ENCODE measurements around the gene BEND3.

DNA sequence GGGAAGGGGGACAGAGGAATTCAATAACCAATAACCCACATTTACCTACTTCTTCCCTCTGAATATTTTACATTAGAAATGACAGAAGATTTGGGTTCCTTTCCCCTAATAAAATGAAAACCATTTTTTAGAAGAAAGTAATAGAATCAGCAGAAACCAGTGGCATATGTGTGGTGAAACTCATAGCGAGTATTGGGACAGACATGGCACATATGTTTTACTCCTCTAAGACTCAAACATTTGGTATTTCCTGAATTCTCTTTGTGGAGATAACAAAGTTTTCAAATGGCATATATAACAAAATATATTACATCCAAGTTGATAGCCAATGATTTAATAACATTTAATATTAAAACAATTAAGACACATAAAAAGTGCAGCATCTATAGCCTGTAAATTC, 12.9 kb upstream of the BEND3 start:
- TF ChIP-seq CTCF (IDR thresholded peaks at IDR 0.05) (no peak), POLR2A (IDR thresholded peaks at IDR 0.05) (no peak)
